Mammary epithelial cell (primary cell): ENCODE data around the gene FAM156B.
"Not testable (repeated sequence)": the region's sequence is repeated elsewhere in the genome, so short reads cannot be mapped to it uniquely, and the experiment has no call there.

Source experiments
- CTCF ChIP-seq, 2 donors: IDR thresholded peaks in 1 of 2; conservative IDR thresholded peaks in 1 of 2; 2 replicates each; pipeline ENCODE4 v1.5.1; 2011 to 2012; ENCODE audit warnings: inconsistent platforms in 2 of 2, low read length in 2 of 2, mild to moderate bottlenecking in 2 of 2, control low read depth in 1 of 2, low read depth in 1 of 2; ENCODE audit not compliant: insufficient read depth in 1 of 2; ENCODE audit errors: extremely low read depth in 1 of 2
- EZH2 ChIP-seq: IDR thresholded peaks from 2 replicates; pipeline ENCODE4 v1.6.1; 2012; ENCODE audit warnings: low read length, inconsistent platforms, borderline replicate concordance

- TF ChIP-seq CTCF (conservative IDR thresholded peaks at IDR 0.05 in 1 of 2, IDR thresholded peaks at IDR 0.05 in 1 of 2; ENCODE audit: extremely low read depth in 1 of 2, insufficient read depth in 1 of 2, low read depth in 1 of 2, low read length in 2 of 2); EZH2: not testable (repeated sequence)
Measured at GRCh38 chrX:52947501-52947900, 50.4 kb downstream of the FAM156B start.
